ENCODE measurements around the gene EIF2AK3. TPM values are rescaled to one million over a fixed set of nuclear protein-coding genes. Genes with fewer than 3 reads are reported as not detected.

The EIF2AK3 gene
- total RNA-seq, 1 donor from 2014 or later: 17.1 TPM

- no peak for TF ChIP-seq CTCF (IDR thresholded peaks at IDR 0.05; ENCODE audit: unreplicated experiment)
- H3K27me3 Mint-ChIP-seq (ENCODE audit: unreplicated experiment): peaks cover 2% of the 10 kb centered on the region
- no peak overlapping the region for H3K4me3 Mint-ChIP-seq (ENCODE audit: unreplicated experiment)
Measured at GRCh38 chr2:88638743-88639142, 11.5 kb upstream of the EIF2AK3 start.

GRCh38 chr2:88638123-88638650, 10.9 kb upstream of the EIF2AK3 start:
- Mint-ChIP-seq H3K27me3 (ENCODE audit: unreplicated experiment) (peaks cover 3% of the 10 kb centered on the region), H3K4me3 (ENCODE audit: unreplicated experiment) (no peak overlapping the region), H3K4me1 (ENCODE audit: unreplicated experiment) (no peaks in the 10 kb centered on the region), H3K9me3 (ENCODE audit: unreplicated experiment) (no peaks in the 10 kb centered on the region), H3K36me3 (ENCODE audit: low read depth, unreplicated experiment) (peaks cover 8% of the 10 kb centered on the region), H3K27ac (ENCODE audit: unreplicated experiment) (no peak overlapping the region)
- TF ChIP-seq CTCF (IDR thresholded peaks at IDR 0.05; ENCODE audit: unreplicated experiment): no peak
- no peak for DNase-seq (ENCODE audit: low spot score)

More at GRCh38 chr2:88638743-88639142, 11.5 kb upstream of the EIF2AK3 start:
- no peak for DNase-seq (ENCODE audit: low spot score)
- peaks cover 9% of the 10 kb centered on the region for H3K36me3 Mint-ChIP-seq (ENCODE audit: low read depth, unreplicated experiment)
- no peak overlapping the region for H3K27ac Mint-ChIP-seq (ENCODE audit: unreplicated experiment)
- no peaks in the 10 kb centered on the region for H3K9me3 Mint-ChIP-seq (ENCODE audit: unreplicated experiment)
- H3K4me1 Mint-ChIP-seq (ENCODE audit: unreplicated experiment): no peaks in the 10 kb centered on the region

- Mint-ChIP-seq H3K36me3 (ENCODE audit: low read depth, unreplicated experiment) (peaks cover 5% of the 10 kb centered on the region), H3K9me3 (ENCODE audit: unreplicated experiment) (no peaks in the 10 kb centered on the region), H3K27me3 (ENCODE audit: unreplicated experiment) (peaks cover 3% of the 10 kb centered on the region), H3K27ac (ENCODE audit: unreplicated experiment) (no peak overlapping the region), H3K4me1 (ENCODE audit: unreplicated experiment) (no peaks in the 10 kb centered on the region), H3K4me3 (ENCODE audit: unreplicated experiment) (no peak overlapping the region)
- no peak for TF ChIP-seq CTCF (IDR thresholded peaks at IDR 0.05; ENCODE audit: unreplicated experiment)
- DNase-seq (ENCODE audit: low spot score): no peak
Measured at GRCh38 chr2:88637464-88637863, 10.2 kb upstream of the EIF2AK3 start.

GRCh38 chr2:88636026-88636425, 8.8 kb upstream of the EIF2AK3 start:
- H3K4me1 Mint-ChIP-seq (ENCODE audit: unreplicated experiment): no peaks in the 10 kb centered on the region
- DNase-seq (ENCODE audit: low spot score): no peak
- H3K27ac Mint-ChIP-seq (ENCODE audit: unreplicated experiment): no peak overlapping the region
- no peak overlapping the region for H3K4me3 Mint-ChIP-seq (ENCODE audit: unreplicated experiment)
- peaks cover 1% of the 10 kb centered on the region for H3K27me3 Mint-ChIP-seq (ENCODE audit: unreplicated experiment)
- TF ChIP-seq CTCF (IDR thresholded peaks at IDR 0.05; ENCODE audit: unreplicated experiment): no peak
- H3K36me3 Mint-ChIP-seq (ENCODE audit: low read depth, unreplicated experiment): peaks cover 5% of the 10 kb centered on the region
- no peaks in the 10 kb centered on the region for H3K9me3 Mint-ChIP-seq (ENCODE audit: unreplicated experiment)

- Mint-ChIP-seq H3K4me1 (ENCODE audit: unreplicated experiment) (peaks cover 8% of the 10 kb centered on the region), H3K4me3 (ENCODE audit: unreplicated experiment) (no peak overlapping the region)
Measured at GRCh38 chr2:88632569-88632968, 5.3 kb upstream of the EIF2AK3 start.

More at GRCh38 chr2:88632569-88632968, 5.3 kb upstream of the EIF2AK3 start:
- Mint-ChIP-seq H3K27ac (ENCODE audit: unreplicated experiment) (no peak overlapping the region), H3K36me3 (ENCODE audit: low read depth, unreplicated experiment) (no peaks in the 10 kb centered on the region), H3K9me3 (ENCODE audit: unreplicated experiment) (no peaks in the 10 kb centered on the region), H3K27me3 (ENCODE audit: unreplicated experiment) (peaks cover 1% of the 10 kb centered on the region)
- TF ChIP-seq CTCF (IDR thresholded peaks at IDR 0.05; ENCODE audit: unreplicated experiment): no peak
- DNase-seq (ENCODE audit: low spot score): no peak

Measured in endothelial cell (in vitro differentiated cells).